Measurements from ENCODE around the gene CBX6.

Gene CBX6

GRCh38 chr22:38873469-38874411 lies 1.7 kb upstream of the CBX6 start:
- no peak for DNase-seq (ENCODE audit: low spot score)

DNA sequence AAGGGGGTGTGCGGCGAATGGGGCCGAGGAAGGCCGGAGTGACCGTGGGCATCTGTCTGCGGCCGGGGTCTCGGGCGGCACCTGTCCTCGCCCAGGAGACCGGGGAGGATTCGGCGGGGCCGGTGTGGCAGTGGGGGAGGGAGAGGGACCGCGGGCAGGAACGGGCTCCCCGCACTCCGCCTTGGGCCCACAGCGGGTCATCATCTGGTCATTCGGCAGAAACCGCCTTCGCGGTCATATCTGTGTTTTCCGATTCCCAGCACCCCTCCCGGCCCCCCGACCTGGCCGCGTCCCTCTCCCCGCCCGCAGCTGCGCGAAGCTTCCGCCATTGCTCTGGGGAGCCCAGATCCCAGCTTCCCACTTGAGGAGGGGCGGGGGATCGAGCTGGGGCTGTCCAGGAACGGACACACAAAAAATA lies 824 bp upstream of the CBX6 start:
- DNase-seq (ENCODE audit: low spot score) = no peak

DNA sequence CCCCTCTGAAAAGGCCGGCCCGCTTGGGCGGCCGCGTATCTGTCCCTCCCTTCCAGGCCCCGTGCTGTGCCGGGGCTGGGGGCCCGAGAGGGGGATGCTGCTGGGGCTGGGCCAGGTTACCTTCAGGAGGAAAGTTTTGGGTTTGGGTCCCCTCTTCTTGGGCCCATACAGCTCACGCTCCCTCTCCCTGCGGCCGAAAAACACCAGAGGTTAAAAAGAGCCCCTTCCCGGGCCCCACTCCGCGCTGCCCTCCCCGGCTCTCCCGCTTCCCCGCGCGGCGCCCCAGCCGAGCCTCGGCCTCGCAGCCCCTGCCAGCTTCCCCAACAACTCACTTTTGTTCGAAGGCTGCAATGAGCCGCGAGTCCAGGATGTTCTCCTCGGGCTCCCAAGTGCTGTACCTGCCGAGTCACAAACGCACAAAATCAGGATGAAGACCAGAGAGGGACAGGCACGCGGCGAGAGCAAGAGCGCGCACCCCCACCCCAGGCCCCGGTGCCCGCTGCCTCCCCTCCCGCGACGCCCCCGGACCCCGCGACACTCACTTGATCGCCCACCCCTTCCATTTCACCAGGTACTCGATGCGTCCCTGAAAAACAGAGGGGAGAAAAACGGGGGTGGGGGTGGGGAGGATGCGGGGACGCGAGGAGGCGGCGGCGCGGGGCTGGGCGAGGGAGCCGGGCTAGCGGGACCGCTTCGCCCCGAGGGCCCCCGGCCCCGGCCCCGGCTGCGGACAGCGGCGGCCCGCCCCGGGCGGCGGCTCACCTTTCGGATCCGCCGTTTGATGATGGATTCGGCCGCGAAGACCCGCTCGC lies 450 bp downstream of the CBX6 start:
- DNase-seq (ENCODE audit: low spot score) = no peak

DNA sequence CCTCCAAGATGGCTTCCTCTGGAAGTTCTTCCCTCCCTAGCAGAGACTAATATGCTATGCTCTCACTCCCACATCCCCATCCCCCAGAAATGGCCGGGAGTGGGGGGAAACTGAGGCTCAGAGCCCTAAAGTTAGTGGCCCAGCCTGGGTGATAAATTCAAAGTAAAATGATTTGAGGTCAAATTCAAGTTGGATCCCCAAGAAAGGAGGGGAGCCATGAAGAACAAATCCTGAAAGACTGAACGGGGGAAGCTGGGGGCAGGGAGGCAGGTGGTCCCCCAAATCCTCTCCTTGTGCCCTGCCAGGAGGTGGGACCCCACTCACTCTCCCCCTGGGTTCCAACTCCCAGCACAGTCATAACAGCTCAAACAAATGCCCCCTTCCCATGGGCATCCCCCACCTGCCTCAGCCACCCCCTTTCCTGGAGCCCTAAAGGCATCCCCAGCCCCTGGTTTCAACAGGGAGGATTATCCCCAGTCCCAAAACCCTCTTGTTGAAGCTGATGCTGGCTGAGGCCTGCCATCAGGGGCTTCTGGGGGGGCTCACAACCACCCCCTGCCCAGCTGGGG lies 1.1 kb downstream of the CBX6 start:
- DNase-seq (ENCODE audit: low spot score) = no peak

- DNase-seq (ENCODE audit: low spot score) = peak; percentile 78
Observed at GRCh38 chr22:38870312-38870741, 1.7 kb downstream of the CBX6 start.

GRCh38 chr22:38869663-38870062 lies 2.4 kb downstream of the CBX6 start:
- no peak for DNase-seq (ENCODE audit: low spot score)

- peak; percentile 72 for DNase-seq (ENCODE audit: low spot score)
Observed at GRCh38 chr22:38868886-38869381, 3.1 kb downstream of the CBX6 start.

- no peak for DNase-seq (ENCODE audit: low spot score)
Observed at GRCh38 chr22:38868286-38868721, 3.7 kb downstream of the CBX6 start.

DNA sequence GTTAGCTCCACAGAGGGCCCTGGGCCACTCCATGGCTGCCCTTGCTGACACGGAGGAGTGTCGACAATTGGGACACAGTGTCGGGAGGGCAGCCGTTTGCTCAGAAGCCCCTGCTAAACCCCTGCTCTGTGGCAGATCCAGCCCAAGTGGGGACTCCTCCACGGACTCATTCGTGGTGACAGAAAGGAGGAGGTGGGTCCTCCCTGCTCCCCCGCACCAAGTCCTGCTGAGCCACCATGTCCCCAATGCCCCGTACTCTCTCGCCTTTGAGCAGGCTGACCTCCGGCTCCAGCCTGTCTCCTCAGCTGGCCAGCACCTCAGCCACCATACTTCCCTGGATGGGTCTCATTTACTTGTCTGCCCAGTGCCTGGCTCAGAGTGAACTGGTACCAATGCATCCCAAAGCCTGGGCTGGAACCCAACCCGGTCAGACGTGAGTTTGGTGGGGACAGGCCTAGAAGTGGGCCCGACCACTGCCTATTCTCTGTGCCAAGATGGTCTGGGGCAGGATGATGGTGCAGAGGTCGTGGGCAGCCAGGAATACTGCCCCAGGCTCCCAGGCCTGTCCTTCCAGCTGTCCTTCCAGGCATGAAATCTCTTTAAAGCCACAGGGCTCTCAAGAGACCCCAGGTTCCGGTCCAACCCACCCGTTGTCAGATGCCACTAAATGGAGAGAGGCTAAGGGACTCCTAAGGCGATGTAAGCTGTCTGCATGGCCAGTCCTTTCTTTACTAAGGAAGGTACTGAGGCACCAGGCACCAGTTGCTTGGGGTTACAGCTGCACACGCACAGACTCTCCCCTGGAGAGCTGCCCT lies 4.3 kb downstream of the CBX6 start:
- no peak for DNase-seq (ENCODE audit: low spot score)

- no peak for DNase-seq (ENCODE audit: low spot score)
Observed at GRCh38 chr22:38867124-38867455, 4.9 kb downstream of the CBX6 start.

- DNase-seq (ENCODE audit: low spot score) = no peak
Observed at GRCh38 chr22:38866399-38867123, 5.5 kb downstream of the CBX6 start.

DNA sequence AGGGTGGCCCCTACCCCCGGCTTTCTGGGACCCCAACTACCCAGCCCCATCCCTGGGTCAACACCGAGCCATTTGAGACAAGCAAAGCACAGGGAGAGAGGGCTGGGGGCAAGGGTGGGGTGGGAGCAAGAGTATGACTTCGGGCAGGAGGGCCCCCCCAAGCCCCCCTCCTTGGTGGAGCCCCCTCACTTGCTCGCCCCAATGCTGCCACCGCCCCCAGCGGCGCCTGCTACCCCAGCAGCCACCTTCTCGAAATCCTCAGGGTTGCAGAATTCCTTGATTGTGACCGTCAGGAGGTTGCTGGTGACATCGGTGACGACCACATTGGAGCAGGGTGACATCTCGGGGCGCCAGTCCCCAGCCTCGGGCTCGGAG lies 6.0 kb downstream of the CBX6 start:
- no peak for DNase-seq (ENCODE audit: low spot score)

GRCh38 chr22:38865201-38866023 lies 6.6 kb downstream of the CBX6 start:
- no peak for DNase-seq (ENCODE audit: low spot score)

DNA sequence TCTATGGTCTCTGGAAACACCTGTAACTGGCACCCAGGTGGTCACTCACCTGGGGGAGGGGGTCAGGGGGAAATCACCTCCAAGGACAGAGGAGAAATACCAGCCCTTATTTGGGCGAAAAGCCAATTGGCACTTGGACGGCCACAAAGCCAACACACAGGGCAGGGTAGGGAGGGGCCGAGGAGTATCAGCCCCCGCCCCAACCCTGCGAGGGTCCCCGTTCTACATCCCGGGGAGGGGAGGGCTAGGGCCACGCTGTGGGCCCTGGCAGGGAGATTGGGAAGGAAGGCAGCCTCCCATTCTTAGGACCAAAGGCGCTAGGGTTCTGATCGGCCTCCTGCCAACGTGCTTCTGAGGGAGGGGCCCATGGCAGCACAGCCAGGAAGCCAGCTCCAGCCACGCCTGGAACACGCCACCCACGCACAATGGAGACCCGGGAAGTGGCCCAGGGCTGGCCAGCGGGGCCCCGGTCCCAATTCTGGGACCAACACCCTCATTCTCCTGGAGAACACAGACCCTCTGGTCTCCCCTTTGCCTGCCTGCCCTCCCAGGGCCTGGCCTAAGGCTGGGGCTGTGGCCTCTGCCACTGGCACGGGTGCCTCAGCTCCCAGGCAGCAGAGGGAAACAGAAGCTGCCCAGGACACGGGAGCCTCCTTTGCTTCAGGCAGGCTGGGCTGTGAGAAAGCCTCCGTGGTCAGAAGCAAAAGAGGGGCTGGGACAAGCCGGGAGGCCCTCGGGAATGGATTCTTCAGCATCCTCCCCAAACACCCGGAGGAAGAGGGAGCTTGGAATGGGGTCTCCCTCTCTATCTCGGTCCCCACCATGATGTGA lies 7.4 kb downstream of the CBX6 start:
- DNase-seq (ENCODE audit: low spot score) = no peak

- DNase-seq (ENCODE audit: low spot score) = no peak
Observed at GRCh38 chr22:38863531-38864131, 8.4 kb downstream of the CBX6 start.

GRCh38 chr22:38862375-38863329 lies 9.4 kb downstream of the CBX6 start:
- DNase-seq (ENCODE audit: low spot score) = no peak

GRCh38 chr22:38861927-38862326 lies 10.1 kb downstream of the CBX6 start:
- DNase-seq (ENCODE audit: low spot score) = no peak

Measured in LoVo (cell line).